NCI-H2029 treated with DMSO at 0.1 percent for 48 hours (cell line): ENCODE results near the gene TRABD2B.

Source experiments
- DNase-seq: peaks from one replicate; lab custom pipeline; 2025; lab: John Stamatoyannopoulos, UW

TRABD2B gene

DNA sequence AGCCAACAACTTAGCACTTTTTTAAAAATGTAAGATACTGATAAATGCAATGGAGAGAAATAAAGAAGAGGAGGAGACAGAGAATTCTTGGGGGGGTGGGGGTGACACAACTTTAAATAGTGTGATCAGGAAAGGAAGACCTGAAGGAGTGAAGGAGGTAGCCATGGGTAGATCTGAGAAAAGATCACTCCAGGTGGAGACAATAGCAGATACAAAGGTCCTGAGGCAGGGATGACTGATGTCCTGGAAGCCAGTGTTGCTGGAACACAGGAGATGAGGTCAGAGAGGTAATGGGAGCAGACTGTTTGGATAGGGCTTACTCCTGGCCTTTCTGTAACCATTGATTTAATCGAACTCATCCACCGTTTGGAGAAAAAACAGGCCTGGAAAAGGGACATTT, 24.6 kb upstream of the TRABD2B start:
- DNase-seq, result no peak

DNA sequence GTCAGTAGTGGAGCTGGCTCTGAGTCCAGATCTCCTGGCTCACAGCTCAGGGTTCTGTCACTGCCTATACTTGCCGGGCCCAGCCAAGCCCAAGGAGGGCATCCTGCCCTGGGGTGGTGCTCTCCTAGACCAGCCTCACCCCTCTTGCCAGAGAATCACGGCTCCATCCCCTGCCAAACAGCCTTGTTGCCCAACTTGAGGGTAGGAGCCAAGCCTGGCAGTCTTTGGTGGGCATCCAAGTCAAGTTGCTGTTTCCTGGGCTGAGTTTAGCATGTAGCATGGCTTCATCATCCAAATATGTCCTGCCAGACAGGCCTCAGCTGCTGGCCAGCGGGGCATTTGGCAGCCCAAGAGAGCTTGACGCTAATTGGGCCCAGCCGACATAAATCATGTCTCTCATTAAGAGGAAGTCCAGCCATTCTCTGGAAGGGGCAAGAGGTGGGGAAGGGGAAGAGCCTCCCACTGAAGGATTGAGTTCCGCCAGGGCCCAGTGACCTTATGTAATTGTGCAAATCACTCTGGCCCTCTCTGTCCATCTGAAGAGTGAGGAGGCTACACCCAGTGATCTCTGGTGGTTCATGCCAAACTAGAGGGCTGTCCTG, 22.6 kb upstream of the TRABD2B start:
- no peak for DNase-seq

DNA sequence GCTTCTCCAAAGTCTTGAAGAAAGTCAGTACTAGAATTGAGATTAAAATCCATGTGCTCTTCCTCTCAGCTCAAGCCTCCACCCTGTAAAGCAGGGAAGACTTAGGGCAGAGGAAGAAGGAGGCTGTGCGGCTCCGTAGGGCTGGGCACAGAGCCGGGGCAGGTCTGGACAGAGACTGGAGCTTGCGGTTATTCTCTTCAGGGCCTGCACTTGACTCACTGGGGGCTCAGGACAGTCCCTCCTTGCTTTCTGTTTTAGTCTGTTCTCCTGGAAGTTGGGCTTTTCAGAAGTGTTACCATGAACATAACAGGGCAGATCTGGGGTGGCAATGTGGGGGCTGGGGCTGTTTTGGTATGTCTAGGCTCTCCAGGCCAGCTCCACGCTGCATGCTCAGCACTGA, 21.6 kb upstream of the TRABD2B start:
- DNase-seq, result no peak

DNA sequence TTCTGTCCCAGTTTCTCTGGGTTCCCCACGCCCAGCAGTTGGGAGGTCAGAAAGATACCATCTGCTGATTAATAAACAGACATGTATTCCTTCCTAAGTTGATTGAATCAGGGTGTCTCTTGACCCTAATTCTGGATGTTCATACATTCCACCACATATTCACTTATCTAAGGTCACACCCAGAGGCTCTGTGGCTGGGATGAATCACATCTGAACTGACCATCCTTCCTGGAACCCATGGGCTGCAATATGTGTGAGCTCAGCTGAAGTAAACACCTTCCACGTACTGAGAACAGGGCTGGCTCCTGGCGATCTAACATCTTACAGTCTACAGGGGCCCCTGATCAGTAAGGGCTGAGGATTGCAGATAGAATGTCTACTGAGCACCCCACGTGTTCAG, 20.5 kb upstream of the TRABD2B start:
- no peak for DNase-seq

DNA sequence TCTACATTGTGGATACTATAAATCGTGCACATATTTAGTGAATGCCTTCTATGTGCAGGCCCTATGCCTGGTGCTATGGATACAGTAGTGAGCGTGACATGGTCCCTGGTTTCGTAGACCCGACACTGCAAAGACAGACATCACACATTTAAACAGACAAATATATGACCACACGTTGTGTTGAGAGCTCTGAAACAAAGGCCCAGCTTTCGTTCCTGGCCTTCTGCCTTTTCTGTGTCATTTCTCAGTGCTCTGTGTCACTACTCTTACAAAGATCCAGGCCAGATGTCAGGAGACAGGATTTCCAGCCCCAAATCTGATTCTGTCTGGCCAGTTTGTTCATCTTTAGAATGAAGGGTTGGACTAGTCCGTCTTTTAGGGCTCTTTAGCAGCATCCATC, 19.3 kb upstream of the TRABD2B start:
- no peak for DNase-seq

DNA sequence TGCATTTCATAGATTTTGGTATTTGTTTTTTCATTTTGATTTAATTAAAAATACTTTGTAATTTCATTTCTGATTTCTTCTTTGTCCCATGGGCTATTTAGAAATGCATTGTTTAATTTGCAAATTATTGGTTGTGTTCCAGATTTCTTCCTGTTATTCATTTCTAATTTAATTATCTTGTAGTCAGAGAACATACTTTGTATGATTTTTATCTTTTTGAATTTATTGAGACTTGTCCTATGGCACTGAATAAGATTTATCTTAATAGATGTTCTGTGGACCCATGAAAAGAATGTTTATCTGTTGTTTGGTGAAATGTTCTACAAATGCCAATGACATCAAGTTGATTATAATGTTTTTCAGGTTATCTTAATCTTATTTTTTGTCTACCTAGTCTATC, 16.1 kb upstream of the TRABD2B start:
- DNase-seq, result no peak

DNA sequence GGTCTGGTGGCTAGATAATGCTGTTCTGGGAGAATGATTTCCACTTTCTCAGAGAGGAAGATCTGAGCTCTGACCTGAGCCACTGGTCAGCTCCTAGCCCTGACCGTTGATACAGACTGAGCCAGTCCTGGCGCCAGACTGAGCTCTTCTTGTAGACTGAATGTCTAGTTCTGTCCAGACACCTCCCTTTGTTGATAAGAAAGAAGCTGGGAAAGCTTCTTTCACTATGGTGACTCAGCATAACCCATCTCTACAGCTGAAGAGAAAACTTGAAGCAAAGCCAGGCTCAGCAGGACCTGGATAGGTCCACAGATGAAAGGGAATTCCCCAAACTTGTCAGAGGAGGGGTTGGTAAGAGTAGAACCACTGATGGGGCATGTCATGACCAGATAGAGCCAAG, 9.9 kb upstream of the TRABD2B start:
- no peak for DNase-seq

DNA sequence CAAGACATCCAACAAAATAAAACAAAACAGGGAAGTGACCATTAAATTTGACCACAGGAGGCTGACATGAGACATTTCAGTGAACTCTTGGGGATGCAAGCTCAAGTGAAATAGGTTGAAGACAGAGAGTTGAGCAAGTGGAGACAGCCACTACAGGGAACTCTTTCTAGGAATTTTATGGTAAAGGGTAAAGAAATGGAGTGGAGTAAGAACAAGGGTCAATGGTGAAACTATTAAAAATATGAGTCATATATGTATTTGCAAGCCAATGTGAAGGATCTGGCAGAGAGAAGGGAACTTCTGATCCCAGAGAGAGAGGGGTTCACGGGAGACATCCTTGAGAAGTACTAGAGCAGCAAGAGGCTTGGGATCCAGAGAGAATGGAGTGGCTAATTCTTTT, 9.1 kb upstream of the TRABD2B start:
- no peak for DNase-seq

DNA sequence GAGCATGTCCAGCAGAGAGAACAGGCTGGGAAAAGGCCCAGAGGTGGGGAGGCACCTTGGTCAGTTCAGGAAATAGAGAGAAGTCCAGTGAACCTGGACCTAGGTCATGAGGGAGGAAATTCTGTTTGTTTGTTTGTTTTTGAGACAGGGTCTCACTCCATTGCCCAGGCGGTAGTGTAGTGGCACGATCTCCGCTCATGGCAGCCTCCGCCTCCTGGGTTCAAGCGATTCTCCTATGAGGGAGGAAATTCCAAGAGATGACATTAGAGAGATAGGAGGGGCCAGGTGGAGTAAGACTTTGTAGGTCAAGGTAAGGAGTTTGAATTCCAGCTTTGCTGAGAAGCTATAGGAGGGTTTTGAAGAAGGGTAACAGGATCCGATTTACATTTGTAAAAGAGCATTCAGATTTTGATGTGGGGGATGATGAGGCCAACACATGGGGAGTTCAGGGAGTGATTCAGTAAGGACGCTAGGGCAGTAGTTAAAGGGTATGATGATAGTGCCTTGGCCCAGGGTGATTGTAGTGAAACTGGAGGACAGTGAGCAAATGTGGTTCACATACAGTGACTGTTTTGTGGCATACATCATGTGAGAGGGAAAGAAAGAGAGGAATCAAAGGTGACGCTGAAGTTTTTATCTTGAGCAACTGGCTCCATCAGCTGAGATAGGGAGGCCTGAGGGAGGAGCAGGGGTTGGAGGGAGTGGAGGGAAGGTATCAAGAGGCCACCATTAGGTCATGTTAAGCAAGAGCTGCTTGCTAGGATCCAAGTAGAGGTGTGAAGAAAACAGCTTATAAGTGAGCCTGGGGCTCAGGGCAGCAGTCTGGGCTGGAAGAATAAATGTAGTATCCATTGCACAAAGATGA, 8.3 kb upstream of the TRABD2B start:
- DNase-seq, result no peak

DNA sequence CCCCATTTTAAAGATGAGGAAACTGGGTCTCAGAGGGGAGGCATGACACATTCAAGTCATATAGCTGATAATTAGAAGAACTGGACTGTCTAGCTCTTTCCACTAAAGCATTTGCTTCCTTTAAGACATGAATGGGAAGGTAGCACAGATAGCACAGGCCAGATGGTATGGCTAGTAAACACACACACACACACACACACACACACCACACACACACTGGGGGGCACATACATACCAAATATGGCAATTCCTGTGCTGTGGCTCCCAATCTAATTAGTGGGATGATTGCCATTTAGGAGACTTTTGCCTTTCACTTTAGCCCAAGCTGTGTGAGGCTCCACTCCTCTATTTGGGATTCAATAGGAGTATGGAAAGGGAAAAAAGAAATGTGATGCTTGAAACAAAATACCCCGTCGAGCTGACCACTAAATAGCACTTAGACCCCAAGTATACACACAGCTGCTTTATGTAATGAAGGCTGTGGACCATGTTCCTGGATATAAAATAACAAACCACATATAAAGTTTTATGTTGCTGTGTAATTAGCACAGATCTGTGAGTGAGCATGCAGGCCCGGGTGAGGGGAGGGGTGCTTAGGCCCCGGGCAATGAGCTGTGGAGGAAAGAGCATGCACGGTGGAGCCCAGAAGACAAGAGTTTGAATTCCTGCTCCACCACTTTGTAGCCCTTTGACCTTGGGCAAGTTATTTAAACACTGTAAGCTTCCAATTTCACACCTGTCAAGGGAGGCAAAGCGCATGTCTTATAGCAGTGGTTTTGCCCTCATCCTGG, 6.8 kb upstream of the TRABD2B start:
- peak; percentile 98 for DNase-seq

DNA sequence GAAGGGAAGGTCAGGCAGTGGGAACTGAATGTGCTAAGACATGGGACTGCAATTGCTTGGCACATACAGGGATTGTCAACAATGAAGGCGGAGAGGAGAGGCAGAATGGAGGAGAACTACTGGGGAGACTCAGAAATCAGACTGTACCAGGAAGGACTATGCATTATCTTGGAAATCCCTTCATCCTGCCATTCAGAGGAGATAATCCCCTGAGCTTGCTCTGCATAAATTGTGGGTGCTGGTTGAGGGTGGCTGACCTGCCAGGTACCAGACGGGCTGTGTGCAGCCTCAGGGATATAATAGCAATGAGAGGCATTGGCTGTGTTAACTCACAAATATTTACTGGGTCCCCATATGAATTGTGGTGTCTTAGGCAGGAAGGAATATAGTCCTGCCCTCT, 5.0 kb upstream of the TRABD2B start:
- DNase-seq, result no peak

DNA sequence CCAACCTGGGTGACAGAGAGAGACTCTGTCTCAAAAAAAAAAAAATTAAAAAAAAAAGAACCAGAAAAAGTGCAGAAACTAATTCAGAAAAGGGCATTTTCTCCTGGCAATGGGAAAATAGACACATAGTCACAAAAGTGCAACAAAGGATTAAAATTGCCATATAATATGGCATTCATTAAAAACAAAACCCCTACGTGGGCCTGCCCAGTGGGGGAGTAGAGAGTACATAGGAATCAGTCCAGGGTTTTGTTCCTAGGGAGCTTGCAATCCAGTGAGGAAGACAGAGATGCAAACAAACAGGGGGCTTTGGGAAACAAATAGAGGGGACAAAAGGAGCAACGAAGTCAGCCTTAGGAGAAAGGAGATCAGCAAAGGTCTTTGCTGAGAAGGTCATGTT, 4.5 kb upstream of the TRABD2B start:
- DNase-seq, result no peak

DNA sequence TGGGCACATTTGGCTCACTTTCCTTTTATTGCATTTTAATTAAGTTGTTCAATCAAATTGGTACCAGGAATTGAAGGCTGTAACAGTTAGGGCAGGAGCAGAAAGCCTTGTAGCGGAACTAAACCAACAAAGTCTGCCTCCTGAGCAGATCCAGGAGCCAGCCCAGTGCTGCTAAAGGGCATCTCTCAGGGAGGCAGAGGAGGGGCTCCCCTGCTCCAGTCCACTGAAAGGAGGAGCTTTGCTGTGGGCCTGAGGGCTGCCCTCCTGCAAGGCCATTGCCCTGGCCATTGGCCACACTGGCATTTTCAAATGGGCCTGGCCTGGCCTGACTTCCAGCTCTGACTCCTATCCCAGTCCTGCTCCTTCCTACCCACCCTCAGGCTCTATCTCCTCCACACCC, 3.7 kb upstream of the TRABD2B start:
- DNase-seq, result no peak

DNA sequence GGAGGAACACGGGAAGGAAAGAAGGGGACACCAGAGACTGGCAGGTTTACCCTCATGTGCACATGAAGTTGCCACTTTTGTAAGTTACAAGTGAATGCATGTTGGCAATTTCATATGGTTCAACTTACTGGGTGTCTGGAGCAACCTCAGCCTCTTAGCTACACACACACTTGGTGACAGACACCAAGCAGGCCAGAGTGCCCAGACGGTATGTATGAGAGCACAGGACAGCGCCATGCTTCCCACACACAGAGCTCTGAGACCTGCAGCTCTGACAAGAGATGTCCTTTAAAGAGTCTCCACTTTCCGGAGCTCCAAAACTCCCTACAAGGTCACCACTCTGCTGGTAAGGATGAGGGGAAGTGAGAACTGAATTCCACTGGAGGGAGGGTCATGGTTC, 1.9 kb upstream of the TRABD2B start:
- DNase-seq, result no peak

DNA sequence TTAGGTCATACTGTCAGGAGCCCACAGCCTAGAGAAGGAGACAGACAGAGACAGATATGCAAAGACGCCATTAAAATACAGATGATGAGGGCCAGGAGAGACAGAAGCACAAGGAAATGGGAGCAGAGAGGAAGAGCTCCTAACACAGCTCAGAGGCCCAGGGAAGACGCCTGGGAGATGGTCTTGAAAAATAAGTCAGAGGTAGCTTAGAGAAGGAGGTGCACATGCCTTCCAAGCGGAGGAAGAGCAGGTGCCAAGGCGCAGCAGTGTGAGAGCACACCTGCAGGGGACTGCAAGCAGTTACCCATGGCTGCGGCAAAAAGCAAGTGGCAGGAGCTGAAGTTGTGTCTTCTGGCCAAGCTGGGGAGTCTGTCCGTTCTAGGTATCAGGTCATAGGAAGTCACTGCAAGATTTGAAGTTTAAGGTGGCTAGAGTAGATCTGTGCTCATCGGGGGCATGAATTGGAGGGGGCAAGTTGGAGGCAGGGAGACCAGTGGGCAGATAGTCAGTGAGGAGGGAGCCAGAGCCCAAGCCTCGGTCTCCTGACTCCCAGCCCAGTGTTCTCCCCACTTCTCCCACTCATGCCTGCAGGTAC, 1.3 kb upstream of the TRABD2B start:
- DNase-seq, result no peak

DNA sequence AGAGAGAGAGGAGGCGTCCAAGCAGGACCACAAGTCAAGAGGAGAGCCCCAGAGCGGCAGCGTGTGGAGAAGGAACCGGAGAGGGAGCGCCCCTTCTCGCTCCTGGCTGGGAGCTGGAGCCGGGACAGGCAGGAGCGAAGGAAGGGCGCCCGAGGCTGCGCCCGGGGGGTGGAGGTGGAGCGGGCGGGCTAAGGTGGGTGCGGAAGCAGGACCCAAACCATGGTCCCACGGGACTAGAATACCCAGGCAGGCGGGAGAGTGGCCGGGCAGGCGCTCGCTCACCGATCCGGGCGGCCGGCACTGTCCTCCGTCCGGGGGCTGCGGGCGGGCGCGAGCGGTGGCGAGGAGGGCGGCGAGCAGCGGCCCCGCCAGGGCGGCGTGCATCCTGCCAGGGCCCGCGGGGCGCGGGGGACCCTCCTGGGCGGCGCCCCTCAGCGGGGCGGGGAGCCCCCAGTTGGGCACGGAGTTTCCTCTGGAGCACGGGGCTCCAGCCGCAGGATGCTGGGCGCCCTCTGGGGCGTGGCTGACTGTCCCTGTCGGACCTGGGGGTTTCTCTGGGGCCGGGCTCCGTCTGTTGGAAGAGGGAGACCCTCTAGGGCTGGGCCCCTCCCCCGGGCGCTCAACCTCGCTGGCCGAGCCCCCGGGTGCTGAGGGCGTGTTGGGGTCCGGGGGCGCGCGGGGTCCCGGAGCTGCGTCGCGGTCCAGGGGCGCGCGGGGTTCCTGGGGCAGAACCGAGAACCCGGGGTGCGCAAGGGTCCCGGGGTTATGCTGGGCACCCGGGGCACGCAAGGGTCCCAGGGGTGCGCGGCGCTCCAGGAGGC, 569 bp downstream of the TRABD2B start:
- no peak for DNase-seq

DNA sequence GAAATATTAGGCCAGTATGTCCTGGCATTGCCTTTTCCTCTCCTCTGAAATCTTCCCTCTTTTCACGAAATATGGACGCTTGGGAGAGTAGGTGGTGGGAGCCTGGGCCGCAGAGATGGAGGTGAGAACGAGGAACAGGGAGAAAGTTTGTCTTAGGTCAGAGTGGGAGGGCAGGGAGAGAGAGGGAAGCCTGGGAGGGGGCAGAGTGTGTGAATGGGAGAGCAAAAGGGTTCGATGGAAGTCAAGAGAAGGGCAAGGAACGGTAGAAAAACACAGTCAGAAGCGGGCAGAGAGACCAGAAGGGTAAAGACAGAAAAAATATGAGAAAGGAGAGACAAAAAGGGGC, 1.2 kb downstream of the TRABD2B start:
- DNase-seq, result no peak

DNA sequence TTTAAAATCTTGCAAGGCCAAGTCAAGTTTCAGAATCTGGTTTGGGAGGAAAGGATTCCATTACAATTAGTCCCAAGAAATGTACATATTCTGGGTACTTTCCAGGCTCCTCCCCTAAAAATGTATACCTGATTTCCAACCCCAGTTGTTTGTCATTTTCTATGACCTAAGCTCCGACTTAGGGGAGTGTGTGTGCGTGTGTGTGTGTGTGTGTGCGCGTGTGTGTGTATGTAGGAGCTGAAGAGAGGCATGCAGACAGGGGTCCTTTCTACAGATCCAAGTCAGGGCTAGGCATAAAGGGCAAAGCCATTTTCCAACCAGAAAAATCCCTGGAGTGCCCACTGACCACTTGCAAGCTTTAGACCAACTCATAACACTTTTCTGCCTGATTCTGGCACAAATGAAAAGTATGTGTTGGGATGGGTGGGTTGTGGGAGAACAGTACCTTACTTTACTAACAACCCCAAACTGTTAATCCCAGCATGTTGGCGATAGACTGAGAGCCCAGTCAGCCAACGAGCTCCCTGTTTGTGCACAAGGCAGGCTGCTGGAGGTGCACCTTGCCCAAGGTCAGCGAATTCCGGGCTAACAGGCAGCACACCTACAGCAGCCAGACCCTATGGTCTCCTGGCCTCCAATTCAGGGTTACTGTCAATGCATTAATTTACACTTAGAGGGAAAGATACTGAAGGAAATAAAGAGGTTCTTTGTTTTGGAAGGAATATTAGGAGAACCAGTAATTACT, 1.7 kb downstream of the TRABD2B start:
- no peak for DNase-seq

DNA sequence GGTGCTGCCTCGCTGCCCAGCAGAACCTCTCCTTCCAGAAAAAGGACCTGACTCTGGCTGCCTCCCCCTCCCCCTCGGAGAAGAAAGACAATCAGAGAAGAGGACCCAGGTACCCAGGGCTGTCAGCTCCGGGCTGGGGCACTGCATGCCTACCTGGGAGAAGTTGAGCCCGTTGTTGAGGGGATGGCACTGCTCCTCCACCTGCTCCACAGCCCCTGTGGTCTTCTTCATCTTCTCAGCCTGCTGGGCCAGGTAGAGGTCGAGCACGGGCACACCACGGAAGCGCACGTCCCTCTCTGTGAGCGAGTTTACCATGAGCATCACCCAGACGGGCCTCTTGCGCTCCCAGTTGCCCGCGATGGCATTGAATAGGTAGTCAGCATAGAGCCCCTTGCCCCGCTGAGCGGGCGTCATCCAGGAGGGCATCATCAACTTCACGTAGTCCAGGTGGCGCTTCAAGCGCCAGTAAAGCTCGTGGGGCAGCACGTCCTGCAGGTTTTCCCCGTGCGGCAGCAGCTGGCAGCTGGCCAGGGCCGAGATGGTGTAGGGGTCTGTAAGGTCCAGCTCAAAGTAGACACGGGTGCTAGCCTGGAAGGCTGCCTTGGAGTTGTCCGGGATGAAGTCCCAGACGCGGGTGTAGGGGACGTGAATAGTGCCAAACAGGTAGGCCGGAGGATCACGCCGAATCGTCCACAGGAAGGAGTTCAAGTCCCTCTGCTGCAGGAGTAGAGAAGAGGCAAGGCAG, 3.1 kb downstream of the TRABD2B start:
- no peak for DNase-seq

DNA sequence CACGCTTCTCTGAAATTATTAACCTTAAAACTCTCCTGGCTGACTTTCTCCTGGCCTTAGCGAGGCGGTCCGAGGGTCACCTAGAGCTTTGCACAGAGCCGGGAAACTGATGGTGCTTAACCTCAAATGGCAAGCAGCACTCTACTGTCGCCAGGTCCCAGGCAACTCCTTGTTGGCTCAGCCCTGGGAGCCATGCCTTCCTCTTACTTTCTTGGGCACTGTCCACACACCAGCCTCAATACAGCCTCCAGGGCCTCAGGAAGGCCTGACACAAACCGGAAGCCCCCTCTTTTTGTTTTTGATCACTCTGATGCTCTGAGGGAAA, 3.8 kb downstream of the TRABD2B start:
- DNase-seq, result no peak
